Measurements from ENCODE around the gene TASP1. TPM values are rescaled to one million over a fixed set of nuclear protein-coding genes. Genes with fewer than 3 reads are reported as not detected.

Gene TASP1
- total RNA-seq, 1 experiment from 2014 or later, result 8.9 TPM

DNA sequence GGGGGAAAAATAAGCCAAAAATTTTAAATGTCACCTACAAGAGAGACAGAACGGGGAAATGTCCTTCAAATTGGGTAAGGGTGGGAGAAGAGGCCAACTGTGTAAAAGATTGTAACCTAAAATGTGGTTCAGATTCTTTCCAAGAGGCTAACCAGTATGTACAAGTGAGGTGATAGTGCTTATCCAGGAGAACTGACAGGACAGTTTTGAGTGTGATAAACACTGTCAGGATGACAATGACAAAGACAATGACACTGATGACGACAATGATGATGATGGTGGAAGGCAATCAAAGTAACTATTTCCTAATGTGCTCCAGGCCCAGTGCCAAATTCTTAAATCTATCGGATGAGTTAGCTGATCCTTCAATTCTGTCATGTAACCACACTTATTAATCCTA lies 57.3 kb downstream of the TASP1 start:
- Histone ChIP-seq H3K27me3 (ENCODE audit: control insufficient read depth, insufficient read depth, low read length) (no peaks in the 10 kb centered on the region), H3K4me1 (ENCODE audit: control insufficient read depth, insufficient read depth, low read length) (no peaks in the 10 kb centered on the region), H3K9me3 (ENCODE audit: control insufficient read depth, insufficient read depth, low read depth, low read length) (peaks cover 2% of the 10 kb centered on the region; the same call in 1 of the 2 replicates), H3K4me3 (ENCODE audit: low read depth in 2 of 2, low read length in 2 of 2) (no peak overlapping the region), H3K36me3 (ENCODE audit: control insufficient read depth, insufficient read depth, low read length) (no peaks in the 10 kb centered on the region; the same call in 1 of the 2 replicates), H3K27ac (ENCODE audit: low read length) (no peak overlapping the region)
- TF ChIP-seq, protein P1, sequence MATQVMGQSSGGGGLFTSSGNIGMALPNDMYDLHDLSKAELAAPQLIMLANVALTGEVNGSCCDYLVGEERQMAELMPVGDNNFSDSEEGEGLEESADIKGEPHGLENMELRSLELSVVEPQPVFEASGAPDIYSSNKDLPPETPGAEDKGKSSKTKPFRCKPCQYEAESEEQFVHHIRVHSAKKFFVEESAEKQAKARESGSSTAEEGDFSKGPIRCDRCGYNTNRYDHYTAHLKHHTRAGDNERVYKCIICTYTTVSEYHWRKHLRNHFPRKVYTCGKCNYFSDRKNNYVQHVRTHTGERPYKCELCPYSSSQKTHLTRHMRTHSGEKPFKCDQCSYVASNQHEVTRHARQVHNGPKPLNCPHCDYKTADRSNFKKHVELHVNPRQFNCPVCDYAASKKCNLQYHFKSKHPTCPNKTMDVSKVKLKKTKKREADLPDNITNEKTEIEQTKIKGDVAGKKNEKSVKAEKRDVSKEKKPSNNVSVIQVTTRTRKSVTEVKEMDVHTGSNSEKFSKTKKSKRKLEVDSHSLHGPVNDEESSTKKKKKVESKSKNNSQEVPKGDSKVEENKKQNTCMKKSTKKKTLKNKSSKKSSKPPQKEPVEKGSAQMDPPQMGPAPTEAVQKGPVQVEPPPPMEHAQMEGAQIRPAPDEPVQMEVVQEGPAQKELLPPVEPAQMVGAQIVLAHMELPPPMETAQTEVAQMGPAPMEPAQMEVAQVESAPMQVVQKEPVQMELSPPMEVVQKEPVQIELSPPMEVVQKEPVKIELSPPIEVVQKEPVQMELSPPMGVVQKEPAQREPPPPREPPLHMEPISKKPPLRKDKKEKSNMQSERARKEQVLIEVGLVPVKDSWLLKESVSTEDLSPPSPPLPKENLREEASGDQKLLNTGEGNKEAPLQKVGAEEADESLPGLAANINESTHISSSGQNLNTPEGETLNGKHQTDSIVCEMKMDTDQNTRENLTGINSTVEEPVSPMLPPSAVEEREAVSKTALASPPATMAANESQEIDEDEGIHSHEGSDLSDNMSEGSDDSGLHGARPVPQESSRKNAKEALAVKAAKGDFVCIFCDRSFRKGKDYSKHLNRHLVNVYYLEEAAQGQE (IDR thresholded peaks at IDR 0.05; ENCODE audit: insufficient read depth in 1 of 2, low read depth in 2 of 2, low read length in 1 of 2), result no peak
- TF ChIP-seq TCF7L2 (IDR thresholded peaks at IDR 0.05; ENCODE audit: low read depth, low read length) (no peak), POLR2AphosphoS5 (IDR thresholded peaks at IDR 0.05; ENCODE audit: low read depth, low read length) (no peak), SIN3A (IDR thresholded peaks at IDR 0.05; ENCODE audit: borderline replicate concordance, insufficient read depth, low read depth, low read length) (no peak)
- TF ChIP-seq, protein P2, sequence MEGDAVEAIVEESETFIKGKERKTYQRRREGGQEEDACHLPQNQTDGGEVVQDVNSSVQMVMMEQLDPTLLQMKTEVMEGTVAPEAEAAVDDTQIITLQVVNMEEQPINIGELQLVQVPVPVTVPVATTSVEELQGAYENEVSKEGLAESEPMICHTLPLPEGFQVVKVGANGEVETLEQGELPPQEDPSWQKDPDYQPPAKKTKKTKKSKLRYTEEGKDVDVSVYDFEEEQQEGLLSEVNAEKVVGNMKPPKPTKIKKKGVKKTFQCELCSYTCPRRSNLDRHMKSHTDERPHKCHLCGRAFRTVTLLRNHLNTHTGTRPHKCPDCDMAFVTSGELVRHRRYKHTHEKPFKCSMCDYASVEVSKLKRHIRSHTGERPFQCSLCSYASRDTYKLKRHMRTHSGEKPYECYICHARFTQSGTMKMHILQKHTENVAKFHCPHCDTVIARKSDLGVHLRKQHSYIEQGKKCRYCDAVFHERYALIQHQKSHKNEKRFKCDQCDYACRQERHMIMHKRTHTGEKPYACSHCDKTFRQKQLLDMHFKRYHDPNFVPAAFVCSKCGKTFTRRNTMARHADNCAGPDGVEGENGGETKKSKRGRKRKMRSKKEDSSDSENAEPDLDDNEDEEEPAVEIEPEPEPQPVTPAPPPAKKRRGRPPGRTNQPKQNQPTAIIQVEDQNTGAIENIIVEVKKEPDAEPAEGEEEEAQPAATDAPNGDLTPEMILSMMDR (IDR thresholded peaks at IDR 0.05), result no peak
- in situ Hi-C loops (cut with HindIII; ENCODE audit: low pct_unique_long_range_greater_than_20kb, low sequenced_read_pairs) (no loop called here), intact Hi-C loops (cut with micrococcal nuclease; ENCODE audit: unreplicated experiment) (no loop called here)
- ATAC-seq (no peak), DNase-seq (ENCODE audit: low read depth, low spot score) (no peak)
- no TSS peak for BruUV-seq (replicated peaks)
- ChIA-PET POLR2A (no interaction called here), CTCF (no interaction called here)

DNA sequence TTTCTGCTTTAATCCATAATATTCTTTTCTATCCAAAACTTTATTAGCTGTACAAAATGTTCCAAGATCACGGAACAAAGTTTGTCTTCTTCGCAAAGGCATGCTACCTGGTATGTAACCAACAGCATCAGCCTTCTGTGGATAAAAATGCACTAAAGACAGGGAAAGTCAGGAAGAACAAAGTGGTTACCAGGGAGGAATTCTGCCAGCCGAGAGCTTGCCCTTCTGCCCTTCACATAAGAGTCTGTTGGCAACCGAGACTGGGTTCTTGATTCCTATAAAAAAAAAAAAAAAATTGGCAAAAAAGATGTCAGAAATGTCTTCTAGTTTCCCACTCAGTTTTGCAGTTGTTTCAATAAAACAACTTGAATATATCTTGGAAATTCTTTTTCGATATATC lies 58.0 kb downstream of the TASP1 start:
- intact Hi-C loops (cut with micrococcal nuclease; ENCODE audit: unreplicated experiment), result no loop called here
- CTCF ChIA-PET, result no interaction called here
- no TSS peak for BruUV-seq (replicated peaks)

DNA sequence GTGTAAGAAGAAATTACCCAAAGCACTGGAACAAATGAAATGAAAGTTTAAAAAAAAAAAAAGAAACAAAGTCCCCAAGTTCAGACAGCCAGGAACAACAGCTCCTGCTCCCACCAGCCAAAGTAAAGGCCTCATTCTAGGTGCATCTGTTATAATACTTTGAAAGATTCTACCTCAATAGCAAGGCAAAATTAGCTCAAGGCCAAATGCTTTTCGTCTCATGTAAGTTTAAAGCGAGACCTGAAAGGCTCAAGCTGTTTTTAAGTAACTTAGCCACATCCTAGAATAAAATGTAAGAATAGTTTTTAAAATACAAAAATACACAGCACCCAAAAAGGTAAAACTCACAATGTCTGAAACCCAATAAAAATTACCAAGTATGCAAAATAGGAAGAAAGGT lies 64.7 kb downstream of the TASP1 start:
- ChIA-PET POLR2A (no interaction called here), CTCF (no interaction called here)
- H3K4me1 ChIP-seq (ENCODE audit: control insufficient read depth, insufficient read depth, low read length), result no peaks in the 10 kb centered on the region
- TF ChIP-seq, protein P2 (IDR thresholded peaks at IDR 0.05), result no peak
- no peak for TF ChIP-seq POLR2AphosphoS5 (IDR thresholded peaks at IDR 0.05; ENCODE audit: low read depth, low read length)
- no peak for TF ChIP-seq TCF7L2 (IDR thresholded peaks at IDR 0.05; ENCODE audit: low read depth, low read length)
- TF ChIP-seq SIN3A (IDR thresholded peaks at IDR 0.05; ENCODE audit: borderline replicate concordance, insufficient read depth, low read depth, low read length), result no peak
- TF ChIP-seq, protein P1 (IDR thresholded peaks at IDR 0.05; ENCODE audit: insufficient read depth in 1 of 2, low read depth in 2 of 2, low read length in 1 of 2), result no peak
- in situ Hi-C loops (cut with HindIII; ENCODE audit: low pct_unique_long_range_greater_than_20kb, low sequenced_read_pairs), result no loop called here
- no peaks in the 10 kb centered on the region for H3K36me3 ChIP-seq (ENCODE audit: control insufficient read depth, insufficient read depth, low read length)
- no peak overlapping the region for H3K27ac ChIP-seq (ENCODE audit: low read length)
- no peaks in the 10 kb centered on the region for H3K27me3 ChIP-seq (ENCODE audit: control insufficient read depth, insufficient read depth, low read length)
- no peak for ATAC-seq
- no peak for DNase-seq (ENCODE audit: low read depth, low spot score)
- BruUV-seq (replicated peaks), result no TSS peak
- no peaks in the 10 kb centered on the region for H3K9me3 ChIP-seq (ENCODE audit: control insufficient read depth, insufficient read depth, low read depth, low read length)
- H3K4me3 ChIP-seq (ENCODE audit: low read depth in 2 of 2, low read length in 2 of 2), result no peak overlapping the region
- intact Hi-C loops (cut with micrococcal nuclease; ENCODE audit: unreplicated experiment), result no loop called here

More for the DNA sequence above, 58.0 kb downstream of the TASP1 start:
- no peaks in the 10 kb centered on the region for H3K27me3 ChIP-seq (ENCODE audit: control insufficient read depth, insufficient read depth, low read length)
- H3K4me3 ChIP-seq (ENCODE audit: low read depth in 2 of 2, low read length in 2 of 2), result no peak overlapping the region
- H3K9me3 ChIP-seq (ENCODE audit: control insufficient read depth, insufficient read depth, low read depth, low read length), result no peaks in the 10 kb centered on the region
- in situ Hi-C loops (cut with HindIII; ENCODE audit: low pct_unique_long_range_greater_than_20kb, low sequenced_read_pairs), result no loop called here
- no peak for TF ChIP-seq POLR2AphosphoS5 (IDR thresholded peaks at IDR 0.05; ENCODE audit: low read depth, low read length)
- H3K27ac ChIP-seq (ENCODE audit: low read length), result no peak overlapping the region
- POLR2A ChIA-PET, result no interaction called here
- H3K4me1 ChIP-seq (ENCODE audit: control insufficient read depth, insufficient read depth, low read length), result no peaks in the 10 kb centered on the region
- H3K36me3 ChIP-seq (ENCODE audit: control insufficient read depth, insufficient read depth, low read length), result no peaks in the 10 kb centered on the region; the same call in 1 of the 2 replicates
- DNase-seq (ENCODE audit: low read depth, low spot score) (no peak), ATAC-seq (no peak)

Measured in Panc1 (cell line).